K562 (cell line): Measurements from ENCODE around the gene SLC25A10. TPM values are rescaled to one million over a fixed set of nuclear protein-coding genes. Genes with fewer than 3 reads are reported as not detected.
A peak's percentile ranks its signal among the peaks of the same experiment; 100 is the strongest.

ENCODE experiments used
- BCLAF1 ChIP-seq, 2 experiments: fragments of 450-650 bp in 1 of 2; IDR thresholded peaks; 2 replicates each; pipeline ENCODE4 v1.6.1; 2011 to 2017; ENCODE audit warnings: low read depth in 2 of 2, antibody characterized with exemption in 1 of 2, borderline replicate concordance in 1 of 2, low read length in 1 of 2, mild to moderate bottlenecking in 1 of 2, mixed read lengths in 1 of 2; ENCODE audit not compliant: control insufficient read depth in 1 of 2
- CREB1 ChIP-seq, 2 experiments: sonication (generic) in 1 of 2; formaldehyde crosslinking in 1 of 2; IDR thresholded peaks; 2 replicates each; pipeline versions ENCODE4 v1.6.1 to v1.8.0; 2012 to 2022; ENCODE audit warnings: inconsistent platforms in 1 of 2, mild to moderate bottlenecking in 1 of 2, missing genetic modification reagents in 1 of 2, moderate library complexity in 1 of 2
- EP400 ChIP-seq: fragments of 450-650 bp; IDR thresholded peaks from 2 replicates; pipeline ENCODE4 v1.6.1; 2017; ENCODE audit warnings: antibody characterized with exemption, mild to moderate bottlenecking, moderate library complexity
- ETS1 ChIP-seq: conservative IDR thresholded peaks from 2 replicates; pipeline ENCODE4 v1.6.1; 2011; ENCODE audit warnings: low read depth, mild to moderate bottlenecking, low read length; ENCODE audit not compliant: control insufficient read depth
- ETS2 ChIP-seq: IDR thresholded peaks from 2 replicates; pipeline ENCODE4 v1.6.1; 2016; ENCODE audit warnings: borderline replicate concordance, missing genetic modification characterization, mild to moderate bottlenecking, moderate library complexity, missing compliant biosample characterization; ENCODE audit not compliant: poor library complexity, severe bottlenecking
- FOXA1 ChIP-seq: fragments of 450-650 bp; IDR thresholded peaks from 2 replicates; pipeline ENCODE4 v1.6.1; 2016; ENCODE audit warnings: mild to moderate bottlenecking, borderline replicate concordance
- FOXK2 ChIP-seq, 2 experiments: fragments of 450-650 bp; IDR thresholded peaks in 1 of 2; conservative IDR thresholded peaks in 1 of 2; 2 replicates each; pipeline ENCODE4 v1.6.1; 2016; ENCODE audit warnings: low read depth in 2 of 2, mild to moderate bottlenecking in 1 of 2
- HIVEP1 ChIP-seq: fragments of 250-450 bp; sonication (Bioruptor Pico); IDR thresholded peaks from 2 replicates; pipeline ENCODE4 v1.4.0; 2020; ENCODE audit warnings: mild to moderate bottlenecking
- IFI16 ChIP-seq: fragments of 250-450 bp; sonication (Bioruptor Pico); IDR thresholded peaks from 2 replicates; pipeline ENCODE4 v2.1.2; 2022; ENCODE audit warnings: mild to moderate bottlenecking, inconsistent platforms
- KLF1 ChIP-seq: fragments of 450-650 bp; IDR thresholded peaks from 2 replicates; pipeline ENCODE4 v1.6.1; 2016; ENCODE audit warnings: missing genetic modification characterization, missing compliant biosample characterization
- MTA1 ChIP-seq: fragments of 450-650 bp; IDR thresholded peaks from 2 replicates; pipeline ENCODE4 v1.6.1; 2017; ENCODE audit warnings: borderline replicate concordance
- NEUROD1 ChIP-seq: fragments of 150-350 bp; IDR thresholded peaks from 2 replicates; pipeline ENCODE4 v1.6.1; 2014; ENCODE audit warnings: borderline replicate concordance, low read length, low read depth; ENCODE audit not compliant: partially characterized antibody
- NKRF ChIP-seq: fragments of 450-650 bp; IDR thresholded peaks from 2 replicates; pipeline ENCODE4 v1.6.1; 2016; ENCODE audit warnings: borderline replicate concordance
- OTX1 ChIP-seq: fragments of 450-650 bp; formaldehyde crosslinking; IDR thresholded peaks from 2 replicates; pipeline ENCODE4 v1.4.0; 2022; ENCODE audit warnings: mild to moderate bottlenecking
- POU5F1 ChIP-seq: fragments of 150-350 bp; IDR thresholded peaks from 2 replicates; pipeline ENCODE4 v1.6.1; 2014; ENCODE audit warnings: borderline replicate concordance, low read length, low read depth, mild to moderate bottlenecking; ENCODE audit not compliant: partially characterized antibody
- RHOXF2B ChIP-seq: fragments of 250-450 bp; sonication (Bioruptor Pico); conservative IDR thresholded peaks from 2 replicates; pipeline ENCODE4 v1.5.1; 2021
- SREBF1 ChIP-seq: fragments of 150-350 bp; IDR thresholded peaks from 2 replicates; pipeline ENCODE4 v1.6.1; 2014; ENCODE audit warnings: antibody characterized with exemption, low read depth, low read length, borderline replicate concordance
- ZNF57 ChIP-seq: fragments of 450-650 bp; formaldehyde crosslinking; IDR thresholded peaks from 2 replicates; pipeline ENCODE4 v1.4.0; 2020; ENCODE audit warnings: mild to moderate bottlenecking, moderate library complexity
- polyA plus RNA-seq, 8 experiments: library from polyadenylated mRNA; depleted of rRNA in 4 of 8; stranded (reverse) in 5 of 8; unstranded in 3 of 8; fragments of >200 nt; fragmentation: Nextera tagmentation in 2 of 8; fragmentation: Illumina TruSeq in 1 of 8; extraction: Ambion mirVana in 2 of 8; extraction: Trizol in 1 of 8; gene quantifications; 2 replicates each; pipeline versions ENCODE4 v1.2.1 to v1.2.3, GENCODE V29; 2011 to 2014; ENCODE audit warnings: inconsistent platforms in 1 of 8, missing spikeins in 1 of 8
- total RNA-seq, 7 experiments: library from RNA; depleted of rRNA in 6 of 7; stranded (reverse); fragments of >200 nt in 6 of 7; fragmentation: Illumina TruSeq in 2 of 7; extraction: Trizol in 2 of 7; gene quantifications; 2 replicates each; pipeline versions ENCODE4 v1.2.1 to v1.2.3, GENCODE V29; 2011 to 2021; ENCODE audit warnings: low replicate concordance in 1 of 7

The SLC25A10 gene
- total and polyA plus RNA-seq, 9 of the 15 experiments (the other 6 are each of a cell fraction or from before 2014, with no cell fraction given), result 0.10 to 85.6 (median 34.3) TPM

GRCh38 chr17:81683584-81684441 lies 28.3 kb upstream of the SLC25A10 start, which contains the start of the genes ARL16 and HGS (continued):
- TF ChIP-seq KLF1 (tag), result 0 out of 2 replicates have a peak, but pooled peaks have one; percentile 21
- TF ChIP-seq BCLAF1 (IDR thresholded peaks at IDR 0.05; ENCODE audit: borderline replicate concordance in 1 of 2, control insufficient read depth in 1 of 2, low read depth in 2 of 2, low read length in 1 of 2), result no peak
- peak; percentile 75 for TF ChIP-seq NKRF
- TF ChIP-seq RHOXF2B (CRISPR knock-in tag), result no peak
- no peak for TF ChIP-seq ZNF57 (CRISPR knock-in tag)
- no peak for TF ChIP-seq OTX1 (CRISPR knock-in tag)
- no peak for TF ChIP-seq HIVEP1 (CRISPR knock-in tag)
- peak; percentile 98 for TF ChIP-seq NEUROD1
- 0 out of 2 replicates have a peak, but pooled peaks have one; percentile 43 for TF ChIP-seq MTA1
- TF ChIP-seq ETS2, result no peak
- TF ChIP-seq FOXA1, result no peak
- TF ChIP-seq CREB1 (IDR thresholded peaks at IDR 0.05), result peak; percentile 63
- peak; percentile 81 for TF ChIP-seq CREB1 (CRISPR knock-in tag; IDR thresholded peaks at IDR 0.05)
- TF ChIP-seq IFI16 (CRISPR knock-in tag), result no peak
- peak; percentile 29 to 45; a peak in 1 of 4 replicates for TF ChIP-seq FOXK2 (conservative IDR thresholded peaks at IDR 0.05 in 1 of 2, IDR thresholded peaks at IDR 0.05 in 1 of 2; ENCODE audit: low read depth in 2 of 2)
- peak; percentile 65 for TF ChIP-seq POU5F1
- TF ChIP-seq ETS1, result peak; percentile 84
- TF ChIP-seq SREBF1, result no peak
- peak; percentile 82 for TF ChIP-seq EP400
